WTC11 (cell line): ENCODE results near the gene ACSF3. TPM values are rescaled to one million over a fixed set of nuclear protein-coding genes. Genes with fewer than 3 reads are reported as not detected.

ENCODE experiments used
- ATAC-seq: fragments of 200-7000 bp; cut with Tn5 transposase; 2 replicates; pipeline ENCODE4 v1.10.0; 2021; ENCODE audit warnings: mild to moderate bottlenecking, moderate library complexity
- CTCF ChIA-PET: fragments of 300-600 bp; sonication (Branson Sonifier 250); formaldehyde crosslinking; loops from one replicate; lab custom pipeline; 2021; ENCODE audit warnings: antibody characterized with exemption; lab: Charles Lee
- POLR2A ChIA-PET: fragments of 350-600 bp; sonication (Branson Sonifier 250); formaldehyde crosslinking; loops from one replicate; lab custom pipeline; 2021; ENCODE audit warnings: antibody characterized with exemption; lab: Charles Lee
- DNase-seq: peaks from one replicate; pipeline ENCODE4 v3.0.0; 2021; ENCODE audit warnings: low spot score
- H3K27ac Mint-ChIP-seq: 2 replicates; pipeline ENCODE4 v1.8.0; 2021; ENCODE audit warnings: mixed read lengths
- H3K27me3 Mint-ChIP-seq: 2 replicates; pipeline ENCODE4 v1.8.0; 2021; ENCODE audit warnings: low read depth, mild to moderate bottlenecking, moderate library complexity, mixed read lengths
- H3K36me3 Mint-ChIP-seq: 2 replicates; pipeline ENCODE4 v1.8.0; 2021; ENCODE audit warnings: mixed read lengths
- H3K4me1 Mint-ChIP-seq: 2 replicates; pipeline ENCODE4 v1.8.0; 2022; ENCODE audit warnings: mixed read lengths
- H3K4me3 Mint-ChIP-seq: 2 replicates; pipeline ENCODE4 v1.8.0; 2021; ENCODE audit warnings: mild to moderate bottlenecking, moderate library complexity, mixed read lengths
- H3K9me3 Mint-ChIP-seq: 2 replicates; pipeline ENCODE4 v1.8.0; 2021; ENCODE audit warnings: mixed read lengths
- ATF2 ChIP-seq: sonication (generic); formaldehyde crosslinking; IDR thresholded peaks from 2 replicates; pipeline ENCODE4 v1.8.1; 2022; ENCODE audit warnings: low read depth, missing genetic modification reagents, borderline replicate concordance
- E2F4 ChIP-seq: sonication (generic); formaldehyde crosslinking; IDR thresholded peaks from 2 replicates; pipeline ENCODE4 v1.8.1; 2022; ENCODE audit warnings: low read depth, mild to moderate bottlenecking, moderate library complexity, missing genetic modification reagents, borderline replicate concordance
- EMX1 ChIP-seq: fragments of 250-450 bp; sonication (Bioruptor Pico); IDR thresholded peaks from 2 replicates; pipeline ENCODE4 v1.8.0; 2021; ENCODE audit warnings: mild to moderate bottlenecking
- FOXJ3 ChIP-seq: sonication (generic); formaldehyde crosslinking; IDR thresholded peaks from 2 replicates; pipeline ENCODE4 v1.9.0; 2021; ENCODE audit warnings: missing genetic modification reagents, mild to moderate bottlenecking, borderline replicate concordance
- FOXK1 ChIP-seq: sonication (generic); formaldehyde crosslinking; IDR thresholded peaks from 2 replicates; pipeline ENCODE4 v1.8.0; 2022; ENCODE audit warnings: mild to moderate bottlenecking, moderate library complexity, missing genetic modification reagents
- GABPB1 ChIP-seq: sonication (generic); formaldehyde crosslinking; IDR thresholded peaks from 2 replicates; pipeline ENCODE4 v1.8.1; 2023; ENCODE audit warnings: mild to moderate bottlenecking, missing genetic modification reagents
- GTF2I ChIP-seq: fragments of 250-450 bp; sonication (Bioruptor Pico); conservative IDR thresholded peaks from 2 replicates; pipeline ENCODE4 v1.4.0; 2021; ENCODE audit warnings: mild to moderate bottlenecking
- KAT7 ChIP-seq: sonication (generic); formaldehyde crosslinking; IDR thresholded peaks from 2 replicates; pipeline ENCODE4 v1.8.1; 2023; ENCODE audit warnings: missing genetic modification reagents, mild to moderate bottlenecking, borderline replicate concordance
- MAX ChIP-seq: sonication (generic); formaldehyde crosslinking; IDR thresholded peaks from 2 replicates; pipeline ENCODE4 v1.8.0; 2022; ENCODE audit warnings: mild to moderate bottlenecking, missing genetic modification reagents
- MLX ChIP-seq: sonication (generic); formaldehyde crosslinking; IDR thresholded peaks from 2 replicates; pipeline ENCODE4 v1.8.1; 2023; ENCODE audit warnings: mild to moderate bottlenecking, missing genetic modification reagents, moderate library complexity
- NFYB ChIP-seq: sonication (generic); formaldehyde crosslinking; conservative IDR thresholded peaks from 2 replicates; pipeline ENCODE4 v1.8.0; 2022; ENCODE audit warnings: low read depth, missing genetic modification reagents
- NR3C1 ChIP-seq: sonication (generic); formaldehyde crosslinking; conservative IDR thresholded peaks from 2 replicates; pipeline ENCODE4 v1.8.1; 2023; ENCODE audit warnings: low read depth, mild to moderate bottlenecking, missing genetic modification reagents
- PRDM15 ChIP-seq: sonication (generic); formaldehyde crosslinking; IDR thresholded peaks from 2 replicates; pipeline ENCODE4 v1.8.0; 2022; ENCODE audit warnings: missing genetic modification reagents
- ZBTB21 ChIP-seq: sonication (generic); formaldehyde crosslinking; IDR thresholded peaks from 2 replicates; pipeline ENCODE4 v1.8.1; 2023; ENCODE audit warnings: mild to moderate bottlenecking, missing genetic modification reagents, borderline replicate concordance
- ZMAT4 ChIP-seq: fragments of 250-450 bp; sonication (Bioruptor Pico); IDR thresholded peaks from 2 replicates; pipeline ENCODE4 v1.9.0; 2021; ENCODE audit warnings: mild to moderate bottlenecking
- ZNF121 ChIP-seq: sonication (generic); formaldehyde crosslinking; IDR thresholded peaks from 2 replicates; pipeline ENCODE4 v1.8.0; 2023; ENCODE audit warnings: missing genetic modification reagents
- ZNF138 ChIP-seq: sonication (generic); formaldehyde crosslinking; conservative IDR thresholded peaks from 2 replicates; pipeline ENCODE4 v1.8.1; 2022; ENCODE audit warnings: mild to moderate bottlenecking, moderate library complexity, missing genetic modification reagents
- ZNF263 ChIP-seq: sonication (generic); formaldehyde crosslinking; IDR thresholded peaks from 2 replicates; pipeline ENCODE4 v1.8.1; 2022; ENCODE audit warnings: low read depth, mild to moderate bottlenecking, moderate library complexity, missing genetic modification reagents
- ZNF532 ChIP-seq: fragments of 250-450 bp; sonication (Bioruptor Pico); IDR thresholded peaks from 2 replicates; pipeline ENCODE4 v1.9.0; 2021; ENCODE audit warnings: mild to moderate bottlenecking, borderline replicate concordance
- ZNF671 ChIP-seq: fragments of 250-450 bp; sonication (Bioruptor Pico); IDR thresholded peaks from 2 replicates; pipeline ENCODE4 v1.8.0; 2021; ENCODE audit warnings: mild to moderate bottlenecking
- total RNA-seq: library from RNA; stranded (reverse); gene quantifications from 3 replicates; pipeline ENCODE4 v1.2.3, GENCODE V29; 2021

Gene ACSF3
- total RNA-seq, 1 experiment from 2014 or later, result 22.9 TPM

- POLR2A ChIA-PET, result no interaction called here
- H3K27ac Mint-ChIP-seq, result no peak overlapping the region
- H3K27me3 Mint-ChIP-seq, result peaks cover 3% of the 10 kb centered on the region; the same call in 1 of the 2 replicates
- TF ChIP-seq ZNF121 (CRISPR knock-in tag), result no peak
- no peak for TF ChIP-seq EMX1 (CRISPR knock-in tag)
- H3K4me1 Mint-ChIP-seq, result no peaks in the 10 kb centered on the region
- CTCF ChIA-PET, result no interaction called here
- peaks cover 23% of the 10 kb centered on the region for H3K36me3 Mint-ChIP-seq
- H3K4me3 Mint-ChIP-seq, result no peak overlapping the region
- DNase-seq (no peak), ATAC-seq (no peak)
- H3K9me3 Mint-ChIP-seq, result peaks cover 22% of the 10 kb centered on the region
Observed at GRCh38 chr16:89076159-89076558, 17.5 kb upstream of the ACSF3 start.

GRCh38 chr16:89077076-89077475 lies 16.6 kb upstream of the ACSF3 start:
- Mint-ChIP-seq H3K9me3 (peaks cover 22% of the 10 kb centered on the region), H3K4me1 (no peaks in the 10 kb centered on the region), H3K27ac (no peak overlapping the region), H3K27me3 (peaks cover 3% of the 10 kb centered on the region; the same call in 1 of the 2 replicates), H3K36me3 (peaks cover 23% of the 10 kb centered on the region), H3K4me3 (no peak overlapping the region)
- DNase-seq, result no peak
- ChIA-PET CTCF (interaction anchor here (1.2 kb wide), 1 partner anchor 261 kb away, joined by 3 read pairs; no protein-coding TSS in a partner anchor), POLR2A (no interaction called here)
- TF ChIP-seq ZNF671 (no peak), NFYB (CRISPR knock-in tag) (no peak), PRDM15 (no peak), ZNF138 (CRISPR knock-in tag) (no peak), KAT7 (CRISPR knock-in tag) (no peak)
- no peak for ATAC-seq

GRCh38 chr16:89078172-89078571 lies 15.5 kb upstream of the ACSF3 start:
- ChIA-PET CTCF (interaction anchor here (1.2 kb wide), 1 partner anchor 262 kb away, joined by 3 read pairs; no protein-coding TSS in a partner anchor), POLR2A (no interaction called here)
- Mint-ChIP-seq H3K9me3 (peaks cover 25% of the 10 kb centered on the region), H3K4me1 (no peaks in the 10 kb centered on the region), H3K4me3 (no peak overlapping the region), H3K36me3 (peaks cover 23% of the 10 kb centered on the region), H3K27me3 (peaks cover 3% of the 10 kb centered on the region; the same call in 1 of the 2 replicates), H3K27ac (no peak overlapping the region)
- ATAC-seq (no peak), DNase-seq (no peak)
- no peak for TF ChIP-seq E2F4 (CRISPR knock-in tag)
- TF ChIP-seq GABPB1 (CRISPR knock-in tag), result no peak
- no peak for TF ChIP-seq NR3C1 (CRISPR knock-in tag)
- no peak for TF ChIP-seq ZNF263 (CRISPR knock-in tag)
- no peak for TF ChIP-seq FOXK1 (CRISPR knock-in tag)
- no peak for TF ChIP-seq ZNF138 (CRISPR knock-in tag)
- no peak for TF ChIP-seq ZBTB21 (CRISPR knock-in tag)
- TF ChIP-seq ZMAT4 (CRISPR knock-in tag), result no peak
- no peak for TF ChIP-seq FOXJ3
- TF ChIP-seq ZNF532 (CRISPR knock-in tag), result no peak
- no peak for TF ChIP-seq MAX (CRISPR knock-in tag)
- TF ChIP-seq ATF2 (CRISPR knock-in tag), result no peak
- TF ChIP-seq MLX (CRISPR knock-in tag), result no peak
- no peak for TF ChIP-seq GTF2I
